NCI-H226 (cell line): ENCODE data around the gene TTC31.

Experiments used
- DNase-seq: peaks from one replicate; pipeline ENCODE4 v3.0.0-alpha.2; 2015

The TTC31 gene

GRCh38 chr2:74505448-74506246 is 22.8 kb downstream of the TTC31 start:
- no peak for DNase-seq

- peak; percentile 95 for DNase-seq
These were observed 24.5 kb downstream of the TTC31 start, which contains the start of gene PCGF1 for GRCh38 chr2:74507145-74507925. Gene PCGF1, minus strand, starts transcription at chr2:74507695. Its CDS starts 27 bp downstream, at chr2:74507668.

DNA sequence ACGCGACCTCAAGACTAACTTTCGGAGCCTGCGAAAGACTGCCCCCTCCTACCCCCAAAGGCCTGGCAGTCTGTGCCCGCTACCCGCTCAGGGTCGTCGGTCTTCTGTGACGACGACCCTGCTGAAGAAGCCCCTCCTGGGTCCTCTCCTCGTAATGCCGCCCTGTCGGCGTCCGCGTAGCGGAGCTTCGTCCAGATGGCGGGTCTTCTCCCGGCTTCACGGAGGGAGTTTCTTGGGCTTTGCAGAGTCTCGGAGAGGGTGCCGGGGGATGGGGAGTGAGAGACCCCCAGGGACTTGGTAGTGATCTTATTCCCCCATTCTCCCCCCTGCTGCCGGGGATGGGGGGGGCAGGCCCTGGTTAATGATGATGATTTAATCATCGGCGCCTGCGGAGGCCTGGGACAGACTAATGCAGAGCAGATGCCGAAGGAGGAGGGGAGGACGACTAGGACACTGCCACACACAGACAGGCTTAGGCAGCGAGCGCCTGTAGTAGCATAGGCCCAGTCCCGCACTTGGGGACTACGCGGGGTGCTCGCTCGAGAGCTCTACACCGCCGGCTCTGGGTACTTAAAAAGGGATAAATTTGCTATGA is 25.1 kb downstream of the TTC31 start:
- DNase-seq: no peak

- DNase-seq: no peak
These were observed 27.4 kb downstream of the TTC31 start for GRCh38 chr2:74510272-74510671.

DNA sequence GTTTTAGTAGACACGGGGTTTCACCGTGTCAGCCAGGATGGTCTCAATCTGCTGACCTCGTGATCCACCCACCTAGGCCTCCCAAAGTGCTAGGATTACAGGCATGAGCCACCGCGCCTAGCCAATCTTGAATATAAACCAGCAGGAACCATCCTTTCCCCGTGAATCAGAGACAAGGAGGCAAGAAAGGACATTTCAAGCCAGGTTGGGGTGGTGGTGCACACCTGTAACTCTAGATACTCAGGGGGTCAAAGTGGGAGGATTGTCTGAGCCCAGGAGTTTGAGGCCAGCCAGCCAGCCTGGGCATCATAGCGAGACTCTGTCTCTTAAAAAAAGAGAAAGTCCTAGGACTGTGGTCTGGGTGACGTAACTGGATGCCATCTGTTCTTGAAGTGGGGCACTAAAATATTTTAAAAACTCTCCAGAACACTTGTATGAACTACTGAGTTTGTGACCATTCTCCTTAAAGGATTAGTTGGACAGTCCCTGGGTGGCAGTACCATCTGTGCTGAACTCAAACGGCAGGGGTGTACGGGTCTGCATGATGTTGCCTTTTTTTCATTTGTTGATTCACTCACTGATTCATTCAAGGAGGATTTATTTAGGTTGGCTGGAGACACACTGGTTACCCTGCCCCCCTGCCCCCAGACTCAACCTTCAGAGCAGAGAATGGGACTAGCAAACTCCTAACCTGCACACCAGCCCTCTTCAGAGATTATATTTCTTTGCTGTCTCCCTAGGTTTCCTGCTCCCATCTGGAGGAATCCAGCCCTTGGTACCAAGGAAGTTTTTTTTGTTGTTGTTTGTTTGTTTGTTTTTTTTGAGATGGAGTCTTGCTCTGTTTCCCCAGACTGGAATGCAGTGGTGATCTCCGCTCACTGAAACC is 28.5 kb downstream of the TTC31 start:
- DNase-seq: no peak

- no peak for DNase-seq
These were observed 30.1 kb downstream of the TTC31 start for GRCh38 chr2:74512744-74513604.

DNA sequence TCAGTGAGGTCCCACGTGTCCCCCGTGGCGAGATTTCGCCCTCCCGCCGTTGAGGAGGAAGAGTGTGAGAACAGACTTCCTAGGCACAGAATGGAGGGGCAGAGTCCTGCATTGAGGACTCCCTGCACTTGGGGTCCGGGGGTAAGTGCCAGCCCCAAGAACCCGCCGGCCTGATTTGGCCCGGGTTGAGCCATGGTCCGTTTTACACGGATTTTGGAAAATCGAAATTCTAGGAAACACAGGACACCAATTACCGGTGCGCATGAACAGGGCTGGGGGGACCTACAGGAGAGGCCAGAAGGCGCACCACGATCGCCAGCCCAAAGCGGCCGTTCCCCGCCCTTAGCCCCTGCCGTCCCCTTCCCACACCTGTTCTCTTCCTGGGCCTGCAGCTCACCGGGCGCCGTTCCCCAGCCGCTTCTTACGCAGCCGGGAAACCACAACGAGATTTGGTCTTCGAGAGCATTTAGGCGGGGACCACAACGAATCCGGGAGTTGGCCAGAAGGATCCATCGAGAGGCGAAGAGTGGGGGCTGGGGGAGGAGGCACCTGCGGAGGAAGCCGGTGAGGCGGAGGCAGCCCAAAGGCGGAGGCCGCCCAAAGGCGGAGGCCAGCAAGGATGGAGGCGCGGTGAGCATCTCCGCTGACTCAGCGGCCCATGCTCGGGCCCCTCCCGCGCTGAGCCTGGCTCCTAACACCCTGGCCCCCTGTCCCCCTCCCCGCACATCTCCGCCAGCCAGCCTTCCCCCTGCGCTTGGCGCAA is 30.9 kb downstream of the TTC31 start:
- no peak for DNase-seq

- no peak for DNase-seq
These were observed 31.7 kb downstream of the TTC31 start, which contains the start of gene TLX2 for GRCh38 chr2:74514368-74515270. Gene TLX2, plus strand, starts transcription at chr2:74514450. Its CDS starts 357 bp downstream, at chr2:74514807.

DNA sequence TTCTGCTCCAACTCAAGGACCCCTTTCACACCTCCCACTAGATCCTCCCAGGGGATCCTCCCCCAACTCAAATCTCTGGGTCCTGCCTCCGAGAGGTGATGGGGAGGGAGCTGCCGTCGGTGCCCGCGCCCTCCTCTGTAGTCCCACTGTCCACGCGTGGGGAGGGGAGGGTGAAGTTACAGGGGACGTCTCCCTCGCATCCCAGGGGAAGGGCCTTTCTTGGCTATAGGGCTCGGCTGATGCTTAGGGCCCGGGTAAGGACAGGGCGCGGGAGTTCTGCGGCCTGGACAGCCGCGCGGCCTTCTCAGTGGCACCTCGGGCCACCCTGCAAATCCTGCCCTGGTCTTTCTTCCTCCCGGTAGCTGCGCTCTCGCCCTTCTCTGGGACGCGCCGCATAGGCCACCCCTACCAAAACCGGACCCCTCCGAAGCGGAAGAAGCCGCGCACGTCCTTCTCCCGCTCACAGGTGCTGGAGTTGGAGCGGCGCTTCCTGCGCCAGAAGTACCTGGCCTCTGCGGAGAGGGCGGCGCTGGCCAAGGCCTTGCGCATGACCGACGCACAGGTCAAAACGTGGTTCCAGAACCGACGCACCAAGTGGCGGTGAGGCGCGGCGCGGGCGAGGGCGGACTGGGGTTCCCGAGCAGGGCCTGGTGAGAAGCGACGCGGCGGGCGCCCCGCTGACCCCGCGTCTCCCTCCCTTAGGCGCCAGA is 32.5 kb downstream of the TTC31 start:
- DNase-seq: no peak

DNA sequence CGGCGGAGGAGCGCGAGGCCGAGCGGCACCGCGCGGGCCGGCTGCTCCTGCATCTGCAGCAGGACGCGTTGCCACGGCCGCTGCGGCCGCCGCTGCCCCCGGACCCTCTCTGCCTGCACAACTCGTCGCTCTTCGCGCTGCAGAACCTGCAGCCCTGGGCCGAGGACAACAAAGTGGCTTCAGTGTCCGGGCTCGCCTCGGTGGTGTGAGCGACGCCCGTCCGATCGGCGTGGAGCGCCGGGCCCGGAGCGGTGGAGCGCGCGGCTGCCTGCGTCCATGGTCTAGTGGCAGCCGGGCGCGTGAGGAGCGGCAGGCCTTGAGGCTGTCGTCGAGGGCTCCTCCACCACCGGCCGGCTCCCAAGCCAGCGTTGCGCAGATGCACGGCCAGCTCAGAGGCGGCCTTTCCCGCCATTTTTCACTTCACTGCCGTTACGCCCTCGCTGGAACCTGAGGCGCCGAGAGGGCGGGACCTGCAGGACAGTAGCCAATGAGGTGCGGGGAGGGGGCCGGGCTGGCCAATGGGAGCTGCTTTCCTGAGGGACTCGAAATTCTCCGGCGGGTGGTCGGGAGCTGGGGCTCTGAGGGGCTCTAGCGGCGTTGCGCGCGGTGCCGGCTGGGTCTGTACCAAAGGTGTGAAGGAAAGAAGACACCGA is 33.2 kb downstream of the TTC31 start:
- DNase-seq: no peak

- DNase-seq: no peak
These were observed 33.8 kb downstream of the TTC31 start for GRCh38 chr2:74516650-74517049.

DNA sequence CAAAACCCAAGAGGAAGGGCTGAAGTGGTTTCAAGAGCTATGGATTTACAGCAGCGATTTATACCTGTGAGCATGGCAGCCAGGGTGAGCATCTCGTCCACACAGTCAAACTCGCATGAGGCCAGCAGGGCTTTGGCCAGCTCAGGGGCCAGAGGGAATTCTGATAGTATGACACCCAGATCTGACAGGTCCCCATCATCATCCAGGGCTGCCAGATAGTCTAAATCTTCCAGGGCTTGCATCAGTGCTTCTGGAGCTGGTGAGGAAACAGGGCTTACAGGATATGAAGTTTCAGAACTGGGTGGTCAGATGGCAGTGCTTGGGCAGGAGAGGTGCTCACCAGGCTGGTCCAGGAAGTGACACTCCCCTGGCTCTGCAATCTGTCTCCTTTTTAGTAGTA is 39.6 kb downstream of the TTC31 start:
- DNase-seq: no peak

DNA sequence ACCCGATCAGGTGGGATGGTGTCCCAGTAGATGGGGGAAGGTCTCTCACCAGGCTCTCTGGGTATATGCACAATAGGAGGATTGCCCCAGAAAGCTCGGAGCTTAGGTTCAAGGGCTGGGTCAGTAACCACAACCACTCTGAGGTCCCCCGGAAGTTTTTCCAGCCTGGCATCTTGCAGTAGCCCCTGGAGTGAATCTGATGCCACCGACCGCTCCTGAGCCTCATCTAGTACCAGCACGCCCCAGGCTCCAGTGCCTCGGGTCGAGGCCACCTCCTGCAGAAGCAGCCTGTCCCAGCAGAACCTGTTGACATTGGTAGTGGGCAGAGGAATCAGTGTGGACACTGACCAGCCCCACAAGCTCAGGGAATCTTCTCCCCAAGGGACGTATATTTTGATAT is 41.1 kb downstream of the TTC31 start:
- DNase-seq: no peak

DNA sequence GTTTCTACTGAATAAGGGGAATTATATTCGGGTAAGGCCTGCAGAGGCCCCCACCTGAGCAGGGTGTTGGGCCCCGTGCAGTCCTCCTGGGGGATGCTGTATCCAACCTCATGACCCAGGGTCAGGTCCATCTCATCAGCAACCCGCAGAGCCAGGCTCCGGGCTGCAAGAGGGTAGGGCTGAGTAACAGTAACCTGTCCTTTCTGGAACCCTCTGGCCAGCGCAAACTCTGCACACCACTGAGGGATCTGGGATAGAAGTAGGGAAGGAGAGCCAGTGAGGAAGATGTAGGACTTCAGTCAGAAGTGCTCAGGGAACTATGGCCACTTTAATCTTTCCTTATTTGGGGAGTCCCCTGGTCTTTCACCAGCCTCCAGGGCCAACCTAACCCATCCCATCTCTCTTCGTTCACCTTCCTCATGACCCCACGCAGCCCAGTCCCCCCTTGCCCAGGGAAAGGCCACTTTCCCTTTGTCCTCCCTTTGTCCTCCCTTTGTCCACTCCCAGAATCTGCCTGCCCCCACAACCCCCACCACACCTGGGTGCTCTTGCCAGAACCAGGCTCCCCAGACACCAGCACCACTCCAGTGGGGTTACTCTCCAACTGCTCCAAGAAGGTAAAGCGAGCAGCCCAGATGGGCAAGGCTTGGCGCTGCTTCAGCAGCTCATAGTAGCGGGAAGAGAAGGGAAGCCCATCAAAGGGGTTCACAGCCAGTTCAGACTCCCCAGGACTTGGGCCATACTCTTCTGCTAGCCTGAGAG is 42.3 kb downstream of the TTC31 start:
- DNase-seq: no peak

- DNase-seq: no peak
These were observed 43.1 kb downstream of the TTC31 start, which contains the start of gene DQX1 for GRCh38 chr2:74525717-74526648. Gene DQX1, minus strand, starts transcription at chr2:74526231. Its CDS starts 502 bp downstream, at chr2:74525729.

- no peak for DNase-seq
These were observed 43.9 kb downstream of the TTC31 start for GRCh38 chr2:74526649-74527230.
